NCI-H146 treated with DMSO at 0.1 percent for 48 hours (cell line): ENCODE measurements around the gene SOX13.
"Not testable (repeated sequence)": the region's sequence is repeated elsewhere in the genome, so short reads cannot be mapped to it uniquely, and the experiment has no call there.

Experiments used
- DNase-seq: peaks from one replicate; lab custom pipeline; 2025; ENCODE audit not compliant: unreplicated experiment; lab: John Stamatoyannopoulos, UW

SOX13 gene

DNA sequence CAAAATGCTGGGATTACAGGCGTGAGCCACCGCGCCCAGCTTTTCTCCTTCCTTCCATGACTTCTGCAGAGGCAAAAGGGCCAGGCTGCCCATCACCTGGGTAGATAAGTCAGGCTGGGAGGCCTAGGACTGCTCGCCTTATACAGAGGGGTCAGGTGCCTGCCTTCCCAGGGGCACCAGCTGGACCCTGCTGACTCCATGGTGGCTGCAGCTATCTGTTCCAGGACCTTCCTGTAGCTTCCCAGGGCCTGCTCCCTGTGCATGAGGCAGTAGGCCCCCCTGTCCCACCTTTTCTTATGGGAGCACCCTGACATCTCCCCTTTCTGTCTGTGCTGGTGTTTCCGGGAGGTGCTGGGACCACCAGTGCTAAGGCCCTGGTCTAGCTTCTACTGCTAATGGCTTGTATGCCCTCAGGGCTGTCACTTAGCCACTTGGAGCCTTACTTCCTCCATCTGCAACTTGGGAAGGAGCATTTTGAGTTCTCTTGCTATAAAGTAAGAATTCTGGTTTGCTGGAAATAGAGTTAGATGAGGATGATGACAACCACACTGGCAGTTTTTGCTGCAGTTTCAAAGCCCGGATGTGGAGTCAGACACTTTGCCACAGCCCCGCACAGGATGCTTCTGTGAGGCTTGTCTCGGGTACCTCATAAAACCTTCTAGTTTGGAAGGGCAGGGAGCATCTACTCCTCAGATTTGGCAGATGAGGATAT is 14.4 kb downstream of the SOX13 start:
- no peak for DNase-seq

DNA sequence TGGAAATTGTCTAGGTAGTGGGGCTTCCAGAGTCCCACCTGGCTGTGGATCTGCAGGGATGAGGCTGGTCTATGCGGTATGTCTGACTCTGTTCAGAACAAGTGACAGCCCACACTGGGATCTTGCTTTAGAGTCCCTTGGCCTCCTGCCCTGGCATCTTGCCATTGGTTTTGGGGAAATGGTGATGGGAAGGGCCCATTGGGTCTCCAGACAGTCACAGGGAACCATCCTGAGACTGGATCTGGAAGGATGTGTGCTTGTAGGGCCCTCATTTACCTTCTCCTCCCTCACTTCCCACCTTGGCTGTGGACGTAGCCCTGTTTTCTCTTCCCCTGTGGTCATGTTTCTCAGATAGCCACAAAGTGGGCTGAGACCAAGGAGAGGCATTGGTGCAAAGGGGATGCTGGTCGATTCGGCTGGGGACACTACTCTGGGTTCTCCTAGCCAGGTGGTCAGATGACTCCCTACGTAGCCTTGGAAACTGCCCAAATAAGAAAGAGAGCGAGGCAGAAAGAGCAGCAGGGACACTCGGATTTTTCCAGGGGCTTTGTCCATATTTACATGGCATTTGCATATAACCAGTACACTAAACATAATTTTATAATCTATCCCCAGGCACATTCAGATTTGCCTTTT is 15.1 kb downstream of the SOX13 start:
- no peak for DNase-seq

DNA sequence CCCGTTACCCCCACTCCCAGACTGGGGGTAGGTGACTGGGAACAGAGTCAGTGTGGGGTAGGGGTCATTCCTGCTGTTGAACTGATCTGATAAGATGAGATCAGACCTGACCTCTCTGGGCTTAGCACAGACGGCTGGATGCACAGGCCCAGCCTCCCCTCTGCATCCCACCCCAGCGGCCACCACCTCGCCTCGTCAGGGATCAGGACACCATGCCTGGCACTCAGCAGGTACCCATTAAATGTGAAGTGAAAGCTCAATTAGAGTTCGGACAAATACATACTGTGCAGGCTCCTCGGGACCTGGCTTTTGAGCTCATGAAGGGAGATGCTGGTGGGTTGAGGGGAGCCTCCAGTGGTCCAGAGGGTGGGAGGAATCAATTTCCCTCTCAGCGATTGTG is 15.7 kb downstream of the SOX13 start:
- DNase-seq: no peak

DNA sequence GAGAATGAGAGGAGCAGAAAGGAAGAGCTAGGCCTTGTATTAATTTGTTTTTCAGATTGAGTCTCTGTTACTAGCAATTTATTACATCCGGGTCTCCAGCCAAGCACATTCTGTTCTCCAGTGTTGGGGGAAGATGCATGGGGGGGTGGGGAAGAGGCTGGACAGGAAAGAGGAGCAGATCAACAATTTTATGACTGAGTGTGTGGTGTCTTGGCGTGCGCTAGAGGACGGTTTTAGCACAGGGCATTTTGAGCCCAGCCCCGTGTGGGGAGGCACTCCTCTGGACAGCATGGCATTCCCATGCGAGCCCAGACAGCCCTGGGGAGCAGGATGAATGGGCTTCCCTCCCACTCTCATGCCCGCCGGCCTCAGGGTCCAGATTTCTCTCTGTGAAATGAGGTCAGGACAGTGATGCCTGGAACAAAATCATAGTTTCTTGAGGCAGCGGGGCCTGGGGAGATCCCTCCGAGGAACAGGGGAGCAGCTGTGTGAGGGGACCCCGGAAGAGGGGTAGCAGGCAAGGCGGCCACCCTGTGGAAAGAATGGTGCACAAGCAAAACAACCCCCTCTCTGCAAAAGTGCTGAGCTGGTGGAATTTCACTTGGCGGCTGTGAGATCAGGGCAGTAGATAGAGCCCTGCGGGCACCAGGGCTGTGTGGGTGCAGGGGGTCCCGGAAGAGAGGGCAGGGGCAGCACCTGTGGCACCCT is 16.3 kb downstream of the SOX13 start:
- no peak for DNase-seq

DNA sequence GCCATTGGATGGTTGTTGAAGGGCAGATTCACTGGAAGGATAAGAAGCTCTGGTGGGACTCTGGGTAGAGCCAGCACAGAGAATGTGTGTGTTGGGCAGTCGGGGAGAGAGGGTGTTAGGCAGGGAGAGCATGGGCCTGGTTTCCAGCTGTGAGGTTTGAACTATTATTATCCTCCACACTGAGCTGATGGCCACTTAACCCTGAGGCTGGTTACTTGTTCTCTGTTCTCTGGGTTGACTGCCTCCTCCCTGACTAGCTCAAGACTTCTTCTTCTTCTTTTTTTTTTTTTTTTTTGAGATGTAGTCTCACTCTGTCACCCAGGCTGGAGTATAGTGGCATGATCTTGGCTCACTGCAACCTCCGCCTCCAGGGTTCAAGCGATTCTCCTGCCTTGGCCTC is 17.2 kb downstream of the SOX13 start:
- DNase-seq: not testable (repeated sequence)

DNA sequence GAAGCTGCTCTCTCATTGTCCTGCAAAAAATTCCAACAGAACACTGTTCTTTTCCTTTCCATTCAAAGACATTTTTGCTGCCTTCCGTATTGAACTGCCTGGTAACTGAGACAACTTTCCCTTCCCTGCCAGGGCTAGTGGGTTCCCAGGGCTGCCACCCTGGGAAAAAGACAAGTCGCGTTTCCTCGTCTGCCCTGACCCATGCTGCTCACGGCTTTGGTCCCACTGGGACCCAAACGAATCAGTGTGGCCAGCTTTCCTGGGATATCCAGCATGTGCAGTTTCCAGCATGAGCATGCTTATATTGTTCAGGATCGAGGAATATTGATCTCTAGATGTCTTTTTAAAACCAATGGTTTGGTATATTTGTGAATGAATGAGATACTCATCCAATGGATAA is 18.2 kb downstream of the SOX13 start:
- DNase-seq: no peak

DNA sequence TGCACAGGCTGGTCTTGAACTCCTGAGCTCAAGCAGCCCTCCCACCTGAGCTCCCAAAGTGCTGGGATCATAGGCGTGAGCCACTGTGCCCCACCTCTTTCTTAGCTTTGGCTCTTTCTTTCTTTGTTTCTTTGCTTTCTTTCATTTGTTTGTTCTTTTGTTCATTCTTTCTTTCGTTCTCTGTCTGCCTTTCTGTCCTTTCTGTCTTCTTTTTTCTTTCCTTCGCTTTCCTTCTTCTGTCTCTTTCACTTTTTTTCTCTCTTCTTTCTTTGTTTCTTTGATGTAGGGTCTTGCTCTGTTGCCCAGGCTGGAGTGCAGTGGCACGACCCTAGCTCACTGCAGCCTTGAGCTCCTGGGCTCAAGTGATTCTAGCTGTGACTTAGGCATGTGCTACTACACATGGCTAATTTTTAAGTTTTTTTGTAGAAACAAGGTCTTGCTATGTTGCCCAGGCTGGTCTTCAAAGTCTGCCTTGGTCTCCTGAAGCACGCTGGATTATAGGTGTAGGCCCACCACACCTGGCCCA is 18.9 kb downstream of the SOX13 start:
- no peak for DNase-seq

DNA sequence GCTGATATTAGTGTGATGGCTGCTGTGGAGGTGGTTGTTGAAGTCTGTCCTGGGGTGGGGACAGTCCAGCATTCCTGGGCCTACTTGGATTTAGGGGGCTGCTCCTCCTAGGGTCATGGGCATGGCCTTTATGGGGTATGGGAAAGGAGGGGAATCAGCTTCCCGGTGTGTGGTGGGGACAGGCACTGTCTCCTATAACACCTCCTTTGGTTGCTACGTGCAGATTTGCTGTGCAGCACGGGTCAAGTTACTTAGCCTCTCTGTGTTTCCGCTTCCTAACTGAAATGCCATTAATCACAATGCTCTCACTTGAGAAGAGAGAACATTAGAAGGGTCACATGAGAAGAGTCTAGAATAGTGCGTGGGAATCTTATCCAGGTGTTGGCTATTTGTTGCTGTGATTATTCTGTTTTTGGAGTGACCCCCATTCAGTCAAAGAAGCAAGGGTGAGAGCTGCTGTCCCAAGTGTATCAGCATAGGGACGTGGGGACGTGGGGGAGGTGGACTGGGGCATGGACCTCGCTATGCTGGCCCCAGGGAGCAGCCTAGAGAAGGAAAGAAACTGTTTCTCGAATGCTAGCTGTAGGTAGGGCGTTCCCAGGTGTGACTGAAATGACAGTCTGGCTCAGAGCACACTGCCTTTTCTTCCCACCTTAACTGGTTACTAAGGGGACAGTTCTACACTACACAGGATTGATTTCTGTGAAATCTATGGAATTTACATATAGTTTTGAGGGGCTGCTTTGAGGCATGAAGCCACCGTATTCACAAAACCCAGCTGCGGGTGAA is 19.9 kb downstream of the SOX13 start:
- DNase-seq: peak; percentile 20

DNA sequence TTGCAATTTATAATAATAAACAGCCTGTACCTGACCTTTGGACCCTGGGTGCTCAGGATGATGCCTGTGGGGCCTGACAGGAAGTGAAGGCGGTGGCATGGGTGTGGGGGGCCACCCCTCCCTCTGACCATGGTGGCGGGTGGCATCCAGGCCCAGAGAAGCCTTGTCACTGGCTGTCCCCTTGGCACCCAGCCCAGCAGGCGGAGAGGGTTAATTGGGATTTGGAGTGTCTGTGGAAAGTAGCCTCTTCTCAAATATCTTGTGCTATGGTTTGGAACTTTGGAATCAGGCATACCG is 20.5 kb downstream of the SOX13 start:
- no peak for DNase-seq

DNA sequence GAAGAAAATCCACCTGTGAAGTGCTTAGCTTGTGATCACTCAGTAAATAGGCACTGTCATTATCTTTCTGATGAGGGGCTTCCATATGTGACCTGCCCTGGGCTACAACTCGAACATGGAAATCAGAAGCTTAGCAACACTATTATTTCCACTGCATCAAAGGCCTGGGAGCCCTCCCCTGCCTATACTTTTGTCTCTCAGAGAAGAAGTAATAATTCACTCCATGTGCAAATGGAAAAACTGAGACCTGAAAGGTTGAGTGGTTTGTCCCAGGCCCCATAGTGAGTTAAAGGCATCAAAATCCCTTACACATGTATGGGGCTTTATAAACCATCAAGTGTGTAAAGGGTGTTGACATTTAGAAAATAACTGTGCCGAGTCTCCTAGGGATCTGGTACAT is 20.9 kb downstream of the SOX13 start:
- no peak for DNase-seq

DNA sequence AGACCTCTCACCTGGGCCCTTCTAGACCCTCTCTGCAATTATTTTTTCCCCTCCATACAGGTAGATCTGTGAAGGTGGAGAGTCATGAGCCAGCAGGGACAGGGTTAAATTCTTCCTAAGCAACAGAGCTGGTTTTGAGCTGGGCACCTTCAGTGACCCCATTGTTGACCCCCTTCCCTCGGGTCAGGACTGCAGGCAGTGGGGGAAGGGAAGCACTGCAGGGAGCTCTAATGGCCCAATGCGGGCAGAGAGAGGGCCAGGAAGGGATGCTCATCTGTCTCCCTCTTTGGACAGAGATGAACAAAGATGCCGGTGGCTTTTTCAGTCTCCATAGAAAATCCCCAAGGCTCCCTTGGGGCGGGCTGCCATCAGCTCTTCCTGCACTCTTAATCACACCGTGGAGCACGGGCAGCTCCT is 21.4 kb downstream of the SOX13 start:
- no peak for DNase-seq

DNA sequence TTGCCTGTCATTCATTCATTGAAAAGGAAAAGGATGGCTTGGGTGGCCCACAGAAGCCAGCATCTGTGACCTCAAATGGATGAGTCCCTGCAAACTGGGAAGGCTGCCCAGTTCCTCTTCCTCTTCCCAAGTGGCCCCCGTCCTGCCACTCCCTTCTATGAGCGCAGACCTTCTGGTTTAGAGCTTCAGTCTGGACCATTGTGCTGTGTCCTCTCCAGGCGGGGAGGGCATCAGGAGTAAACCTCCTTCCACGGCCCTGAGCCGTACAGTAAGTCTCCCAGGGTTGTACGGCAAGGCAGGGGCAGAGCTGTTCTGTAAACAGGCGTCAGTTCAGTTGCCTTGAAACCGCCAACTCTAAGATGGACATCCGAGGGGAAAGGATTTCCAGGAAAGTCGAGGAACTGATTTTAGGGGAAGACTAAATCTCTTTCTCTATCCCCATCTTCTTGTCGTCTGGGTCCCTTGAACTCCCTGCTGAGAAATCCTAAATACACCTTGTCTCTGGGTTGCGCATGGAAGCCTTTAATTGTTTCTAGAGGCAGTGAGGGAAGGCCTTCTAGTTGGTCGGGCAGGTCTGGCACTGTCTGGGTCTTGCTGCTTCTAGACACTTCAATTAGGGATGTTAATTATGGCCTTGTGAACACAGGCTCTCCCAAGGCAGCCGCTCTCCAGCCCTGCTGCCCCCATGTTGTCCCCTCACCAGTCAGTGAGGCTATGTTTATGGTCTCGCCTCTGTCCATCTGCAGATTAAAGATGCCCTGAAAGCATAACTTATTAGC is 22.1 kb downstream of the SOX13 start:
- no peak for DNase-seq

DNA sequence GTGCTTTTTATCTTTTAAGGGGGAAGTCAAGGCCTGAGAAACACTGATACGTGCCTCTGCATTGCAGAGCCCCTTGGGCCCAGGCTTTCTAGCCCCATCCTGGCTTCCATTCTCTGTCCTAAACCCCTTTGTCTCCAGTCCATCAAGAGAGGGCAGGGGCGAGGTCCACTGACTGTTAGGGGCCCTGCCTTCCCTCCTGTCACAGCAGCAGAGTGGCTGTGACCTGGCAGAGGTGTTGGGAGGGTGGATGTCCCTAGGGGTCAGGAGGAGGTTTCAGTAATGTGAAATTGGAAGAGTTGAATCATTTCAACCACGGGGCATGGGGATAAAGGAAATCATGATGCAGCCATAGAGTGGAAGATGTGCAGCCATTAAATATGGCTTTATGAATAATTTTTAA is 24.0 kb downstream of the SOX13 start:
- DNase-seq: no peak

DNA sequence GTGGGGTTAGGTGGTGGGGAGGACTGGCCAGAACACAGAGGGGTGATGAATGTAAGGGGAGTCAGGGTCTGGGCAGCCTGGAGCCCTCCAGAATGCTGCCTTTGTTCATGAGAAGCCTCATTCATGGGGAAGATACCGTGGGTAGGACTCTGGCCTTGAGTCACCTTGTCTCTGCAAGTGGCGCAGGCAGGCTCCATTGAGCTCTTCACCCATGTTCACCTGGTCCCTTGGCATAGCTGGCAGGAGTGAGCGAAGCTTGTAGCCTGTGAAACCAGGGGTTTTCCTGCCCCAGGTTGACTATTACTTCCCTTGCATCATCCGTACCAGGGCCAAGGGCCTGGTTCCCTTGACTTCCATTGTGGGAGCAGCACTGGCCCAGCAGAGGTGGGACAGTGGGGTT is 25.8 kb downstream of the SOX13 start:
- DNase-seq: no peak

DNA sequence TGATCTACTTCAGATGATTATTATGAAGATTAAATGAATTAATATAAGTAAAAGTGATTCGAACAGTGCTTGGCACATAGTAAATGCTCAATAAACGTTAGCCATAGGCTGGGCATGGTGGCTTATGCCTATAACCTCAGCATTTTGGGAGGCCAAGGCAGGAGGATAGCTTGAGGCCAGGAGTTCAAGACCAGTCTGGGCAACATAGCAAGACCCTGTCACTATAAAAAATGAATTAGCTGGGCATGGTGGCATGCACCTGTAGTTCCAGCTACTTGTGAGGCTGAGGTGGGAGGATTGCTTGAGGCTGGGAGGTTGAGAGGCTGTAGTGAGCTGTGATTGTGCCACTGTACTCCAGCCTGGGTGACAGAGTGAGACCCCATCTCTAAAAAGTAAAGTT is 26.8 kb downstream of the SOX13 start:
- DNase-seq: not testable (repeated sequence)

DNA sequence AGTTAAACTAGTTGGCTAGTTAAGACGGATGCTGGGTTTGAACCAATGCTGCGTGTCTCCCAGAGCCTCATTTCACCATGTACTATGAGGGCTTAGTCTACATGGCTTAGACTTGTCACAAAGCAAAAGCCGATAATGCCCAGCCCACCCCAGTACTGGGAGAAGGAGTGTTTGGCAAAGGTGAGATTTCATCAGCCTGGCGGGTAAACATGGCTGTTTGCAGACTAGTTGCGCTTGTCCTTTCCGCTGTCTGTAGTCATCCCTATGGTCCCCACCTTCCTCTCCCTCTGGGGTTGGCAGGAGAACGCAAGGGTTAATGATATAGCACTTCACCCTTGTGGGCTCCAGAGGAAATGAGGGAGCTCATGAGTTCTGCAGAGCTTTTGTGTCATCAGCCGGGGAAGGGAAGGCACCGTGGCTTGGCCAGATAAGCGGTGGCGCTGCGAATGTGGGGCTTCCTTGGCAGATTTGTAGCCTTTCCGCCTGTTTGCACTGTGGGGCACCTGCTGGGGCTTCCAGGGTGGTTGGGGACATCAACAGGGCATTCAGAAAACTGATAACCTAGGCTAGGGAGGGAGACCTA is 29.2 kb downstream of the SOX13 start:
- peak; percentile 87 for DNase-seq

DNA sequence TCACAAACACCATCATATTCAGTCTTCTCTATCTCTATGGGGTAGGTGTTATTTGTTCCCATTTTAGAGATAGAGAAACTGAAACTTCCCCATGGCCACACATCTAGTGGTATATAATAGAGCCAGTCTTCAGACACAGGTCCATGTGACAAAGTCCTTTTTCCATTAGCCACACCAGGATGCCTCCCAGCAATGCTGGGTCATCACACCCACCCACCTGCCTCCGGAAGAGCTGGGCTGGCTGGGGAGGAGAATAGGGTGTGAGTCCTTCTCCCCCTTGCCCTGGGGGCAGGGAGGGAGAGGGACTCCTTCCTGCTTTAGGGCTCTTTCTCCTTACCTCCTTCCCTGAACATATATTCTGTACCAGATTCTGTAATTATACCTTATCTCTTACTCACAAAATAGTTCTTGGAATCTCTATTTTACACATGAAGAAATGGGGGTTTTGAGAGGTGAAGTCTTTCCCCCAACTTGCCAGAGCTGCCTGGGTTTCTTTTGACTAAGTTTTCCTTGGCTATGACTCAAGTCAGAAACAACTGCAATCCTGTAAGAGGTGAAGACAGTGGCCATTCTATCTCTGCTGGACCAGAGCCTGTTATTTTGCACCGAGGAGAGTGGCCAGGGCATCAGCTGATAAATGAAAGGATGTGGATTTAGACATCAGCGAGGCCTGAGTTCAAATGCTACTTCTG is 30.0 kb downstream of the SOX13 start:
- DNase-seq: peak; percentile 87

DNA sequence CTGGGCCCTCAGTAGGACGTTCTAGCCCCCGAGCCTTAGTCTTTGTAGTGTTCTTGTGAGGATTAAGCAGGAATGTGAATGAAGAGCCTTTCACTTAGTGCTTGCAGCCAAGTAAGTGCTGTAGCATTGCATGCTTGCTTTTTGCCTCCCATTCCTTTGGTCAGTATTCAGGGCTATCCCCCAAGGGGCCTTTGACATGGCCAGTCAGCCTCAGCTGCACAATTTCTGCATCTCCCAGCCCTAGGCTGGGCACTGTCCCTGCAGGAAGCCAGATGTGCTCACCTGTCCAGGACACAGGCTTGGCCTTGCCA is 30.5 kb downstream of the SOX13 start:
- DNase-seq: no peak

DNA sequence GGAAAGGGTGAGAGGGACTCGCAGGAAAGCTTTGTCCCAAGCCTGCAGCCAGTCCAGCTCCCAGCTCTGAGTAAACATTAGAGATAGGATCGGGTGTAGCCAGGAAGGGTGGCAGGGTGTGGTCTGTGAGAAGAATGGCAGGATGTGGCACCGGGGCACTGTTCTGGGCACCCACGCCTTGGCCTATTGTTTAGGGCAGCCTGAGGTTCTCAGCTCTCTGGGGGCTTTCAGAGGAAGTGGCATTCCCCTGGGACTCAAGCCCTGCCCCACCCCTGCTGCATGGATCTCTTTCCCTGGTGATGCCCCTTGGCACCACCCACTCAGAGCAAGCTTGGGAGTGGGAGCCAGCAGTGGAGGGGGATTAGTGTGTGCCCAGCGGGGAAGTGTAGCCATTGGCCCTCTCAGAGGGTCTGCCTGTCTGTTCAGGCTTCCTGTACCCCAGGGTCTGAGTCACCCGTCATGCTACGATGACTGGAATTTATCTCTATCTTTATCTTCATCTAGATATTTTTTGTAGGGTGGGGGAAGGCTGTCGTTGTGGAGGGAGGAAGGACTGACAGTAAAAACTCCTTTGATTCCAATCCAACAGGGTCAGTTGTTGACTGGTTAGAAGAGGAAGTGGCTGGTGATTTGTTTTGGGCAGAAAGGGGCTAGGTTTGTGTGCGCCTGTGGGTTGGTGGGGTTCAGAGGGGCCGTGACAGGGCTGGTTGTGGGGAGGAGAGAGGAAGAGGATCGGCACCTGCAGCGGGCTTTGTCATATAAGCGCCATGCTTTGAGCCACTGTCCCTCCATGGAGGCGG is 31.6 kb downstream of the SOX13 start:
- DNase-seq: no peak
